HEK293 (cell line): ENCODE results near the gene RASSF10.

Source experiments
- CTCF ChIA-PET: fragments of 350-600 bp; formaldehyde crosslinking; extraction: SDS; loops from one replicate; lab custom pipeline; 2021; ENCODE audit warnings: antibody characterized with exemption; lab: Yijun Ruan, JAX
- POLR2A ChIA-PET: fragments of 300-600 bp; formaldehyde crosslinking; extraction: SDS; loops from one replicate; lab custom pipeline; 2020; ENCODE audit warnings: antibody characterized with exemption, inconsistent platforms; lab: Yijun Ruan, JAX
- H3K27ac ChIP-seq: fragments of 200-500 bp; sonication (Bioruptor generic); 2 replicates; pipeline ENCODE4 v1.5.1; 2014; ENCODE audit warnings: low read depth, low read length, control low read depth, inconsistent platforms; ENCODE audit errors: extremely low read depth
- H3K36me3 ChIP-seq, 2 experiments: fragments of 200-500 bp in 1 of 2; sonication (Bioruptor generic) in 1 of 2; 1 replicate in 1 of 2; 2 replicates in 1 of 2; pipeline ENCODE4 v1.5.1; 2014 to 2017; ENCODE audit warnings: inconsistent platforms in 2 of 2, low read length in 2 of 2; ENCODE audit not compliant: control insufficient read depth in 2 of 2, insufficient read depth in 1 of 2
- H3K4me1 ChIP-seq: fragments of 200-500 bp; sonication (Bioruptor generic); 2 replicates; pipeline ENCODE4 v1.5.1; 2014; ENCODE audit warnings: mild to moderate bottlenecking, low read length, inconsistent platforms; ENCODE audit not compliant: control insufficient read depth, insufficient read depth
- H3K4me3 ChIP-seq: 2 replicates; pipeline ENCODE4 v1.5.1; 2011; ENCODE audit warnings: low read depth, mild to moderate bottlenecking, control low read depth, low read length, moderate library complexity
- H3K9me3 ChIP-seq: fragments of 200-500 bp; sonication (Bioruptor generic); 2 replicates; pipeline ENCODE4 v1.5.1; 2014; ENCODE audit warnings: low read depth, low read length, inconsistent platforms; ENCODE audit not compliant: control insufficient read depth, insufficient read depth
- GLI2 ChIP-seq: fragments of 450-650 bp; formaldehyde crosslinking; IDR thresholded peaks from 2 replicates; pipeline ENCODE4; 2017; ENCODE audit warnings: missing biosample characterization, missing genetic modification characterization, low read depth, borderline replicate concordance
- MZF1 ChIP-seq: fragments of 450-650 bp; formaldehyde crosslinking; IDR thresholded peaks from 2 replicates; pipeline ENCODE4 v1.5.1; 2017; ENCODE audit warnings: missing biosample characterization, missing genetic modification characterization, borderline replicate concordance
- PATZ1 ChIP-seq: fragments of 450-650 bp; formaldehyde crosslinking; IDR thresholded peaks from 2 replicates; pipeline ENCODE4 v1.5.1; 2016; ENCODE audit warnings: missing biosample characterization, missing genetic modification characterization
- SP3 ChIP-seq: fragments of 450-650 bp; formaldehyde crosslinking; IDR thresholded peaks from 2 replicates; pipeline ENCODE4 v1.5.1; 2016; ENCODE audit warnings: missing biosample characterization, missing genetic modification characterization
- ZBTB10 ChIP-seq: fragments of 450-650 bp; formaldehyde crosslinking; IDR thresholded peaks from 2 replicates; pipeline ENCODE4 v1.5.1; 2016; ENCODE audit warnings: missing biosample characterization, missing genetic modification characterization
- ZBTB17 ChIP-seq: fragments of 450-650 bp; formaldehyde crosslinking; IDR thresholded peaks from 2 replicates; pipeline ENCODE4 v1.5.1; 2016; ENCODE audit warnings: missing biosample characterization, missing genetic modification characterization
- ZBTB26 ChIP-seq: fragments of 450-650 bp; formaldehyde crosslinking; optimal IDR thresholded peaks from 2 replicates; pipeline ENCODE3; 2016; ENCODE audit warnings: missing biosample characterization, mild to moderate bottlenecking, missing genetic modification characterization
- ZBTB8A ChIP-seq: fragments of 450-650 bp; formaldehyde crosslinking; IDR thresholded peaks from 2 replicates; pipeline ENCODE4 v1.5.1; 2016; ENCODE audit warnings: missing biosample characterization, missing genetic modification characterization
- ZFP41 ChIP-seq: fragments of 450-650 bp; formaldehyde crosslinking; IDR thresholded peaks from 2 replicates; pipeline ENCODE4 v1.5.1; 2016; ENCODE audit warnings: missing biosample characterization, missing genetic modification characterization, borderline replicate concordance
- ZNF169 ChIP-seq: fragments of 450-650 bp; formaldehyde crosslinking; IDR thresholded peaks from 2 replicates; pipeline ENCODE4 v1.5.1; 2016; ENCODE audit warnings: missing biosample characterization, missing genetic modification characterization
- ZNF202 ChIP-seq: fragments of 450-650 bp; formaldehyde crosslinking; IDR thresholded peaks from 2 replicates; pipeline ENCODE4 v1.5.1; 2016; ENCODE audit warnings: missing biosample characterization, missing genetic modification characterization, borderline replicate concordance
- ZNF214 ChIP-seq: fragments of 450-650 bp; formaldehyde crosslinking; IDR thresholded peaks from 2 replicates; pipeline ENCODE4 v1.5.1; 2017; ENCODE audit warnings: missing biosample characterization, mild to moderate bottlenecking, missing genetic modification characterization, borderline replicate concordance
- ZNF223 ChIP-seq: fragments of 450-650 bp; formaldehyde crosslinking; IDR thresholded peaks from 2 replicates; pipeline ENCODE4 v1.5.1; 2016; ENCODE audit warnings: missing biosample characterization, missing genetic modification characterization
- ZNF248 ChIP-seq: fragments of 450-650 bp; formaldehyde crosslinking; IDR thresholded peaks from 2 replicates; pipeline ENCODE4 v1.5.1; 2017; ENCODE audit warnings: missing biosample characterization, missing genetic modification characterization
- ZNF335 ChIP-seq: fragments of 450-650 bp; formaldehyde crosslinking; conservative IDR thresholded peaks from 2 replicates; pipeline ENCODE4 v1.5.1; 2016; ENCODE audit warnings: missing biosample characterization, missing genetic modification characterization
- ZNF48 ChIP-seq: fragments of 450-650 bp; formaldehyde crosslinking; IDR thresholded peaks from 2 replicates; pipeline ENCODE4 v1.5.1; 2016; ENCODE audit warnings: missing biosample characterization, missing genetic modification characterization
- ZNF658 ChIP-seq: fragments of 450-650 bp; formaldehyde crosslinking; IDR thresholded peaks from 2 replicates; pipeline ENCODE4; 2016; ENCODE audit warnings: missing biosample characterization, missing genetic modification characterization
- ZNF664 ChIP-seq: fragments of 450-650 bp; formaldehyde crosslinking; IDR thresholded peaks from 2 replicates; pipeline ENCODE4 v1.5.1; 2016; ENCODE audit warnings: missing biosample characterization, missing genetic modification characterization
- ZNF707 ChIP-seq: fragments of 450-650 bp; formaldehyde crosslinking; IDR thresholded peaks from 2 replicates; pipeline ENCODE4 v1.5.1; 2016; ENCODE audit warnings: missing biosample characterization, missing genetic modification characterization
- ZNF768 ChIP-seq: fragments of 450-650 bp; formaldehyde crosslinking; IDR thresholded peaks from 2 replicates; pipeline ENCODE4 v1.5.1; 2018; ENCODE audit warnings: missing biosample characterization, mild to moderate bottlenecking, missing genetic modification characterization
- ZNF830 ChIP-seq: fragments of 450-650 bp; IDR thresholded peaks from 2 replicates; pipeline ENCODE4 v1.5.0; 2018; ENCODE audit warnings: missing biosample characterization, missing genetic modification characterization, low read depth, mild to moderate bottlenecking, moderate library complexity
- ZSCAN4 ChIP-seq: fragments of 450-650 bp; formaldehyde crosslinking; IDR thresholded peaks from 2 replicates; pipeline ENCODE4 v1.5.1; 2017; ENCODE audit warnings: missing biosample characterization, missing genetic modification characterization
- TF ChIP-seq, protein P1 (sequence below): fragments of 450-650 bp; formaldehyde crosslinking; IDR thresholded peaks from 2 replicates; pipeline ENCODE4 v1.5.1; 2016; ENCODE audit warnings: missing biosample characterization, missing genetic modification characterization, low read depth
- TF ChIP-seq, protein P2 (sequence below): sonication (generic); formaldehyde crosslinking; IDR thresholded peaks from 2 replicates; pipeline ENCODE4 v1.8.1; 2022; ENCODE audit warnings: mild to moderate bottlenecking, moderate library complexity, missing genetic modification reagents
- TF ChIP-seq, protein P3 (sequence below): fragments of 450-650 bp; formaldehyde crosslinking; IDR thresholded peaks from 2 replicates; pipeline ENCODE4 v1.5.1; 2016; ENCODE audit warnings: missing biosample characterization, missing genetic modification characterization

Gene RASSF10

GRCh38 chr11:13008625-13009475 lies at the start of gene RASSF10:
Gene RASSF10 (plus strand): TSS chr11:13009316. CDS start chr11:13009577, 261 bp downstream.
- ChIA-PET POLR2A (no interaction called here), CTCF (interaction anchor here (0.6 kb wide), 1 partner anchor 26 kb away, joined by 3 read pairs; no protein-coding TSS in a partner anchor)
- H3K4me3 ChIP-seq: peak within 1 kb of the TSS; percentile 47
- no peaks in the 10 kb centered on the region for H3K36me3 ChIP-seq
- no peaks in the 10 kb centered on the region for H3K9me3 ChIP-seq
- no peaks in the 10 kb centered on the region for H3K4me1 ChIP-seq
- H3K27ac ChIP-seq: no peak within 1 kb of the TSS
- TF ChIP-seq ZBTB17: peak; percentile 36; the same call in 1 of the 2 replicates
- TF ChIP-seq MZF1 (tag by site-specific recombination): no peak
- TF ChIP-seq GLI2 (tag by site-specific recombination): no peak
- TF ChIP-seq SP3 (tag by site-specific recombination): peak; percentile 76
- TF ChIP-seq ZBTB26 (tag by site-specific recombination): peak; percentile 52
- TF ChIP-seq, protein P1, sequence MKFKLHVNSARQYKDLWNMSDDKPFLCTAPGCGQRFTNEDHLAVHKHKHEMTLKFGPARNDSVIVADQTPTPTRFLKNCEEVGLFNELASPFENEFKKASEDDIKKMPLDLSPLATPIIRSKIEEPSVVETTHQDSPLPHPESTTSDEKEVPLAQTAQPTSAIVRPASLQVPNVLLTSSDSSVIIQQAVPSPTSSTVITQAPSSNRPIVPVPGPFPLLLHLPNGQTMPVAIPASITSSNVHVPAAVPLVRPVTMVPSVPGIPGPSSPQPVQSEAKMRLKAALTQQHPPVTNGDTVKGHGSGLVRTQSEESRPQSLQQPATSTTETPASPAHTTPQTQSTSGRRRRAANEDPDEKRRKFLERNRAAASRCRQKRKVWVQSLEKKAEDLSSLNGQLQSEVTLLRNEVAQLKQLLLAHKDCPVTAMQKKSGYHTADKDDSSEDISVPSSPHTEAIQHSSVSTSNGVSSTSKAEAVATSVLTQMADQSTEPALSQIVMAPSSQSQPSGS (tag by site-specific recombination): no peak
- no peak for TF ChIP-seq ZNF830 (tag by site-specific recombination)
- no peak for TF ChIP-seq ZNF664 (tag by site-specific recombination)
- no peak for TF ChIP-seq ZNF223 (tag by site-specific recombination)
- no peak for TF ChIP-seq ZNF248 (tag by site-specific recombination)
- TF ChIP-seq ZNF214 (tag by site-specific recombination): no peak
- TF ChIP-seq ZSCAN4 (tag by site-specific recombination): no peak
- TF ChIP-seq ZNF335 (tag by site-specific recombination): peak; percentile 55
- TF ChIP-seq, protein P2, sequence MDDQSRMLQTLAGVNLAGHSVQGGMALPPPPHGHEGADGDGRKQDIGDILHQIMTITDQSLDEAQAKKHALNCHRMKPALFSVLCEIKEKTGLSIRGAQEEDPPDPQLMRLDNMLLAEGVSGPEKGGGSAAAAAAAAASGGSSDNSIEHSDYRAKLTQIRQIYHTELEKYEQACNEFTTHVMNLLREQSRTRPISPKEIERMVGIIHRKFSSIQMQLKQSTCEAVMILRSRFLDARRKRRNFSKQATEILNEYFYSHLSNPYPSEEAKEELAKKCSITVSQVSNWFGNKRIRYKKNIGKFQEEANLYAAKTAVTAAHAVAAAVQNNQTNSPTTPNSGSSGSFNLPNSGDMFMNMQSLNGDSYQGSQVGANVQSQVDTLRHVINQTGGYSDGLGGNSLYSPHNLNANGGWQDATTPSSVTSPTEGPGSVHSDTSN (CRISPR knock-in tag): 0 out of 2 replicates have a peak, but pooled peaks have one; percentile 11
- no peak for TF ChIP-seq ZNF707
- no peak for TF ChIP-seq ZNF768 (tag by site-specific recombination)
- TF ChIP-seq ZNF48: no peak
- no peak for TF ChIP-seq ZNF169 (tag by site-specific recombination)
- TF ChIP-seq PATZ1 (tag by site-specific recombination): peak; percentile 51
- TF ChIP-seq ZNF658 (tag by site-specific recombination): no peak
- TF ChIP-seq ZBTB8A (tag by site-specific recombination): peak; percentile 95
- TF ChIP-seq ZNF202 (tag by site-specific recombination): no peak
- TF ChIP-seq ZBTB10 (tag by site-specific recombination): no peak
- TF ChIP-seq, protein P3, sequence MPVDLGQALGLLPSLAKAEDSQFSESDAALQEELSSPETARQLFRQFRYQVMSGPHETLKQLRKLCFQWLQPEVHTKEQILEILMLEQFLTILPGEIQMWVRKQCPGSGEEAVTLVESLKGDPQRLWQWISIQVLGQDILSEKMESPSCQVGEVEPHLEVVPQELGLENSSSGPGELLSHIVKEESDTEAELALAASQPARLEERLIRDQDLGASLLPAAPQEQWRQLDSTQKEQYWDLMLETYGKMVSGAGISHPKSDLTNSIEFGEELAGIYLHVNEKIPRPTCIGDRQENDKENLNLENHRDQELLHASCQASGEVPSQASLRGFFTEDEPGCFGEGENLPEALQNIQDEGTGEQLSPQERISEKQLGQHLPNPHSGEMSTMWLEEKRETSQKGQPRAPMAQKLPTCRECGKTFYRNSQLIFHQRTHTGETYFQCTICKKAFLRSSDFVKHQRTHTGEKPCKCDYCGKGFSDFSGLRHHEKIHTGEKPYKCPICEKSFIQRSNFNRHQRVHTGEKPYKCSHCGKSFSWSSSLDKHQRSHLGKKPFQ: no peak
- TF ChIP-seq ZFP41 (tag by site-specific recombination): no peak
